Activated effector memory CD4-positive, alpha-beta T cell treated with anti-CD3 and anti-CD28 coated beads, Interleukin-2, amount 50 U/mL, for 16 hours (primary cell): ENCODE measurements around the gene DEXI.
"Not testable (repeated sequence)": the region's sequence is repeated elsewhere in the genome, so short reads cannot be mapped to it uniquely, and the experiment has no call there.

ENCODE experiments used
- DNase-seq: peaks from one replicate; pipeline ENCODE4 v3.0.0-alpha.2; 2020

DEXI gene

GRCh38 chr16:10926094-10926493 is 16.2 kb downstream of the DEXI start:
- no peak for DNase-seq

- not testable (repeated sequence) for DNase-seq
These were observed 17.0 kb downstream of the DEXI start for GRCh38 chr16:10925285-10925684.

GRCh38 chr16:10923650-10924214 is 18.5 kb downstream of the DEXI start:
- DNase-seq, result no peak

- DNase-seq, result no peak
These were observed 19.1 kb downstream of the DEXI start for GRCh38 chr16:10923146-10923649.

GRCh38 chr16:10922328-10923145 is 19.7 kb downstream of the DEXI start:
- no peak for DNase-seq

- DNase-seq, result no peak
These were observed 20.5 kb downstream of the DEXI start for GRCh38 chr16:10921536-10922327.

GRCh38 chr16:10920726-10921427 is 21.4 kb downstream of the DEXI start:
- no peak for DNase-seq

GRCh38 chr16:10919003-10919351 is 23.3 kb downstream of the DEXI start:
- no peak for DNase-seq

- peak; percentile 93 for DNase-seq
These were observed 23.8 kb downstream of the DEXI start for GRCh38 chr16:10918294-10919002.

- DNase-seq, result no peak
These were observed 25.7 kb downstream of the DEXI start for GRCh38 chr16:10916534-10916933.

GRCh38 chr16:10911267-10911666 is 31.0 kb downstream of the DEXI start:
- no peak for DNase-seq

- DNase-seq, result no peak
These were observed 34.6 kb downstream of the DEXI start for GRCh38 chr16:10907757-10908045.

- no peak for DNase-seq
These were observed 35.1 kb downstream of the DEXI start for GRCh38 chr16:10906914-10907756.

- no peak for DNase-seq
These were observed 35.8 kb downstream of the DEXI start for GRCh38 chr16:10906482-10906881.

GRCh38 chr16:10902999-10903398 is 39.3 kb downstream of the DEXI start:
- DNase-seq, result no peak

GRCh38 chr16:10897134-10897533 is 45.1 kb downstream of the DEXI start:
- no peak for DNase-seq

- DNase-seq, result no peak
These were observed 45.5 kb downstream of the DEXI start for GRCh38 chr16:10896723-10897122.

GRCh38 chr16:10896165-10896564 is 46.1 kb downstream of the DEXI start:
- DNase-seq, result no peak

GRCh38 chr16:10895053-10895946 is 47.0 kb downstream of the DEXI start:
- peak; percentile 71 for DNase-seq

GRCh38 chr16:10892782-10893318 is 49.4 kb downstream of the DEXI start:
- no peak for DNase-seq
